ENCODE measurements around the gene GPNMB.

GRCh38 chr7:23287612-23288011 lies 41.0 kb downstream of the GPNMB start:
- no peak for TF ChIP-seq CTCF (IDR thresholded peaks at IDR 0.05; ENCODE audit: low read depth, low read length, poor library complexity, severe bottlenecking)
- no peak for TF ChIP-seq EZH2phosphoT487 (IDR thresholded peaks at IDR 0.05; ENCODE audit: borderline replicate concordance, low read length)

Data from DOHH2 (cell line).